ENCODE measurements around the gene ZCCHC24.

- TF ChIP-seq POLR2A (IDR thresholded peaks at IDR 0.05): no peak
- TF ChIP-seq, protein P1, sequence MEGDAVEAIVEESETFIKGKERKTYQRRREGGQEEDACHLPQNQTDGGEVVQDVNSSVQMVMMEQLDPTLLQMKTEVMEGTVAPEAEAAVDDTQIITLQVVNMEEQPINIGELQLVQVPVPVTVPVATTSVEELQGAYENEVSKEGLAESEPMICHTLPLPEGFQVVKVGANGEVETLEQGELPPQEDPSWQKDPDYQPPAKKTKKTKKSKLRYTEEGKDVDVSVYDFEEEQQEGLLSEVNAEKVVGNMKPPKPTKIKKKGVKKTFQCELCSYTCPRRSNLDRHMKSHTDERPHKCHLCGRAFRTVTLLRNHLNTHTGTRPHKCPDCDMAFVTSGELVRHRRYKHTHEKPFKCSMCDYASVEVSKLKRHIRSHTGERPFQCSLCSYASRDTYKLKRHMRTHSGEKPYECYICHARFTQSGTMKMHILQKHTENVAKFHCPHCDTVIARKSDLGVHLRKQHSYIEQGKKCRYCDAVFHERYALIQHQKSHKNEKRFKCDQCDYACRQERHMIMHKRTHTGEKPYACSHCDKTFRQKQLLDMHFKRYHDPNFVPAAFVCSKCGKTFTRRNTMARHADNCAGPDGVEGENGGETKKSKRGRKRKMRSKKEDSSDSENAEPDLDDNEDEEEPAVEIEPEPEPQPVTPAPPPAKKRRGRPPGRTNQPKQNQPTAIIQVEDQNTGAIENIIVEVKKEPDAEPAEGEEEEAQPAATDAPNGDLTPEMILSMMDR (IDR thresholded peaks at IDR 0.05): peak in 2 of 3 donors; percentile 11 to 15
Observed at GRCh38 chr10:79487296-79488194, 42.1 kb upstream of the ZCCHC24 start.
